GM13976 (cell line): ENCODE data around the gene VWA3A.
"Not testable (repeated sequence)": the region's sequence is repeated elsewhere in the genome, so short reads cannot be mapped to it uniquely, and the experiment has no call there.

Source experiments
- DNase-seq: peaks from one replicate; pipeline ENCODE4 v3.0.0; 2012; ENCODE audit warnings: low spot score
- CTCF ChIP-seq: IDR thresholded peaks from 2 replicates; pipeline ENCODE4 v1.5.1; 2012; ENCODE audit warnings: borderline replicate concordance, mild to moderate bottlenecking; ENCODE audit not compliant: insufficient read depth; ENCODE audit errors: extremely low read depth, missing control alignments, control extremely low read depth
- in situ Hi-C: fragments of 300-500 bp; cut with MboI; formaldehyde crosslinking; loops from one replicate; pipeline ENCODE4 v1.12.0; 2022; ENCODE audit warnings: low sequenced_read_pairs, mixed read lengths, inconsistent platforms; ENCODE audit not compliant: unreplicated experiment

The VWA3A gene

GRCh38 chr16:22122239-22122638 lies 29.9 kb downstream of the VWA3A start:
- DNase-seq, result no peak
- TF ChIP-seq CTCF, result no peak
- in situ Hi-C loops, result no loop called here

- TF ChIP-seq CTCF, result no peak
- in situ Hi-C loops, result no loop called here
- DNase-seq, result peak; percentile 37
Measured at GRCh38 chr16:22123146-22123545, 30.8 kb downstream of the VWA3A start.

- in situ Hi-C loops, result no loop called here
- no peak for TF ChIP-seq CTCF
- DNase-seq, result peak; percentile 40
Measured at GRCh38 chr16:22123759-22124490, 31.6 kb downstream of the VWA3A start.

DNA sequence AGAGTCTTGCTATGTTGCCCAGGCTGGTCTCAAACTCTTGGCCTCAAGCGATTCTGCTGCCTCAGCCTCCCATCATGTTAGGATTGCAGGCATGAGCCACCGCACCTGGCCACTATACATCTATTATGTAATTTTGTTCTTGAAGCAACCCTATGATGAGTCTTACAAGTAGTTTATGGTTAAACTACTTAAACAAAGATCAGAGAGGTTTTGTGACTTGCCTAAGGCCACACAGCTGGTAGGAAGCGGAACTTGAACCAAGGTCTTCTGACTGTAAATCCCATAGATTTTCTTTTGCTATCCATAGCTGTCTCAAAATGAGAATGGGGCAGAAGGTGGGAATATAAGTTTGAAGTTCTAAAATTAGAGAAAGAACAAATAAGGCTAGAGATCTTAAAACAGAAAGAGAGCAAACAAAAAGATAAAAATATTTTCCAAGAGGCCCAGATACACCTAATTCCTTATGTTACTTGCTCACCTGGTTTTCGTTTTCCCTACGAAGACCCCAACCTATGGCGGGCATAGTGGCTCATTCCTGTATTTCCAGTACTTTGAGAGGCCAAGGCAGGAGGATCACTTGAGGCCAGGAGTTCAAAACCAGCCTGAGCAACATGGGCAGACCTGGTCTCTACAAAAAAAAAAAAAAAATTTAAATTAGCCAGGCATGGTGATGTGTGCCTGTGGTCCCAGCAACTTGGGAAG lies 32.4 kb downstream of the VWA3A start:
- in situ Hi-C loops, result no loop called here
- DNase-seq, result no peak
- TF ChIP-seq CTCF, result no peak

- TF ChIP-seq CTCF, result no peak
- DNase-seq, result no peak
- in situ Hi-C loops, result no loop called here
Measured at GRCh38 chr16:22126037-22126558, 33.8 kb downstream of the VWA3A start.

DNA sequence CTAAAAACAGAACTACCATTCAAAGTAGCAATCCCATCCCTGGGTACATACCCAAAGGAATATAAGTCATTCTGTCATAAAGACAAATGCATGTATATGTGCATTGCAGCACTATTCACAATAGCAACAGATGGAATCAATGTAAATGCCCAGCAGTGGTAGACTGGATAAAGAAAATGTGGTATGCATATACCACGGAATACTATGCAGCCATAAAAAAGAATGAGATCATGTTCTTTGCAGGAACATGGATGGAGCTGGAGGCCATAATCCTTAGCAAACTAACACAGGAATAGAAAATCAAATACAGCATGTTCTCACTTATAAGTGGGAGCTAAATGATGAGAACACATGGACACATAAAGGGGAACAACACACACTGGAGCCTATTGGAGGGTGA lies 36.2 kb downstream of the VWA3A start:
- DNase-seq, in situ Hi-C loops: not testable (repeated sequence)

DNA sequence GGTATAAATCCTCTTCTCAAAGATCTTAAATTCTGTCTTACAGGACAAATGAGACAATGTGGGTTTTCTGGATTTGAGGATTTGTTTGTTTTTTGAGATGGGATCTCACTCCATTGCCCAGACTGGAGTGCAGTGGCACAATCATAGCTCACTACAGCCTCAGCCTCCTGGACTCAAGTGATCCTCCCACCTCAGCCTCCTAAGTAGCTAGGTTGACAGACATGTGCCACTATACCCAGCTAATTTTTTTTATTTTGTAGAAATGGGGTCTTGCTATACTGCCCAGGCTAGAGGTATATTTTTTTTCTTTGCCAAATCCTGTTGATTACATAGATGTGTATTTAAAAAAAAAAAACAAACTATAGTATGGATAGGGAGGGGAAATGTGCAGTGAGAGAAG lies 38.2 kb downstream of the VWA3A start:
- no peak for TF ChIP-seq CTCF
- in situ Hi-C loops, result no loop called here
- DNase-seq, result no peak
